ENCODE results near the gene TRIP12.
"Not testable (repeated sequence)": the region's sequence is repeated elsewhere in the genome, so short reads cannot be mapped to it uniquely, and the experiment has no call there.

The TRIP12 gene

DNA sequence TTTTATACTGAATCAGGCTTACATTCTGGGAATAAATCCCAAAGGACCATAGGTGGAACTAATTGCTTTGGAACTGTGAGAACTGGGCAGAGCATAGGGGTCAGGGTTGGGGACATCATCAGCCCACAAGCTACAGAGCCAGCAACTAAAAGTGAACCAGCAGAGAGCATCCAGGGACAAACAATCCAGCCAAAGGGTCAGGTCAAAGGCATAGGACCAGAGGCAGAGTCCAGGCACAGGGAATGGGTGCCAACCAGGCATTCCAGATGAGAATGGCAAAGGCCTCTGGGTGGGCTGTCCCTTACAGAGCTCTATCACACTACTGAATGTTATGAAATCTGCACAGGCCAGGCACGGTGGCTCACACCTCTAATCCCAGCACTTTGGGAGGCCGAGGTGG, 195.2 kb downstream of the TRIP12 start:
- Histone ChIP-seq H3K36me3 (ENCODE audit: control insufficient read depth, low read length) (no peaks in the 10 kb centered on the region), H3K4me1 (ENCODE audit: control insufficient read depth, low read length) (no peaks in the 10 kb centered on the region)

DNA sequence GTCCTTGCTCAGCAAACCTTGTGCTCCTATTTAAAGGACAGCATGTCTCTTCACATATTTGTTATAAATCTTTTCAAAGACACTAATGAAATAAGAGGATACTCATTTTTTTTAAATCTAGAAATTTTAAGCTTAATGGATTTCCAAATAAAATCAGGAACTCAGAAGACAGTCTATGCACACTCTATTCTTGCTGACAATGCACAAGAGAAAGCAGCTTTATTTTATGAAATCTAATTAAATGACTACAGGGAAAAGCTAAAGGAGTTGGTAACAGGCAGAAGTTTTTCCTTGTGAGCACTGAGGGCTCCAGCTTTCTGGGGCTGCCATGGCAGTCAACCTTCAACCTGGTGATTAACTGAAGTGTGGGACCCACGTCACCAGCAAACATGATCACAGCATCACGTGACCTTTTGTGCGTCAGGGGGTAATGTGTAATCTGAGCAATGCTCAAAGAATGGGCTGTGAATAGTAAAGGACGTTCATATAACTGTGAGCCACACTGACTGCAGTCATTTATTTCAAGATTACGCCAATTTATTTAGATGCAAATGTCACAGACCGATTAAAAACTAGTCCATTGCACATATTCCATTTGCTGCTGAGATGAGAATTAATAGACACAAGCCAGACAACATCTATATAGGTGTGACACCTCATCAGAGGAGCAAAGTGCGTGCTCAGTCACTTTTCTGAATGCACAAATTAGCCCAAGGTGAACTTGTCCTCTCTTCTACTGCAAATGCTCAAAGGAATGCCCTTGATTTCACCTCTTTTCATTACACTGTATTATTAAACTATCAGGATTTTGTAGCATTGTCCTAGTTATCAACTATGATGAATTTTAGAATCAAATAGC, 195.9 kb downstream of the TRIP12 start:
- Histone ChIP-seq H3K9me2 (replicated peaks; ENCODE audit: control insufficient read depth, low read length) (no peaks in the 10 kb centered on the region), H3F3A (ENCODE audit: control insufficient read depth, insufficient read depth) (no peaks in the 10 kb centered on the region), H3K79me2 (ENCODE audit: control insufficient read depth, low read length) (no peaks in the 10 kb centered on the region), H3K36me3 (ENCODE audit: control insufficient read depth, low read length) (no peaks in the 10 kb centered on the region), H3K4me1 (ENCODE audit: control insufficient read depth, low read length) (no peaks in the 10 kb centered on the region), H3K27ac (ENCODE audit: low read depth, low read length) (no peak overlapping the region), H3K4me2 (ENCODE audit: low read length) (no peak overlapping the region), H4K20me1 (ENCODE audit: control insufficient read depth, insufficient read depth, low read depth, low read length) (no peaks in the 10 kb centered on the region), H3K9me3 (ENCODE audit: control insufficient read depth, insufficient read depth, low read length) (no peaks in the 10 kb centered on the region), H3K27me3 (ENCODE audit: control insufficient read depth, low read length) (no peaks in the 10 kb centered on the region), H3K4me3 (ENCODE audit: low read length) (no peak overlapping the region)
- TF ChIP-seq, protein P1, sequence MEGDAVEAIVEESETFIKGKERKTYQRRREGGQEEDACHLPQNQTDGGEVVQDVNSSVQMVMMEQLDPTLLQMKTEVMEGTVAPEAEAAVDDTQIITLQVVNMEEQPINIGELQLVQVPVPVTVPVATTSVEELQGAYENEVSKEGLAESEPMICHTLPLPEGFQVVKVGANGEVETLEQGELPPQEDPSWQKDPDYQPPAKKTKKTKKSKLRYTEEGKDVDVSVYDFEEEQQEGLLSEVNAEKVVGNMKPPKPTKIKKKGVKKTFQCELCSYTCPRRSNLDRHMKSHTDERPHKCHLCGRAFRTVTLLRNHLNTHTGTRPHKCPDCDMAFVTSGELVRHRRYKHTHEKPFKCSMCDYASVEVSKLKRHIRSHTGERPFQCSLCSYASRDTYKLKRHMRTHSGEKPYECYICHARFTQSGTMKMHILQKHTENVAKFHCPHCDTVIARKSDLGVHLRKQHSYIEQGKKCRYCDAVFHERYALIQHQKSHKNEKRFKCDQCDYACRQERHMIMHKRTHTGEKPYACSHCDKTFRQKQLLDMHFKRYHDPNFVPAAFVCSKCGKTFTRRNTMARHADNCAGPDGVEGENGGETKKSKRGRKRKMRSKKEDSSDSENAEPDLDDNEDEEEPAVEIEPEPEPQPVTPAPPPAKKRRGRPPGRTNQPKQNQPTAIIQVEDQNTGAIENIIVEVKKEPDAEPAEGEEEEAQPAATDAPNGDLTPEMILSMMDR (IDR thresholded peaks at IDR 0.05; ENCODE audit: low read depth, low read length, poor library complexity, severe bottlenecking) = no peak
- TF ChIP-seq EZH2phosphoT487 (IDR thresholded peaks at IDR 0.05; ENCODE audit: borderline replicate concordance, low read length) = no peak

More for the DNA sequence above, 195.2 kb downstream of the TRIP12 start:
- no peak overlapping the region for H3K27ac ChIP-seq (ENCODE audit: low read depth, low read length)
- no peaks in the 10 kb centered on the region for H3K9me3 ChIP-seq (ENCODE audit: control insufficient read depth, insufficient read depth, low read length)
- no peaks in the 10 kb centered on the region for H3F3A ChIP-seq (ENCODE audit: control insufficient read depth, insufficient read depth)
- TF ChIP-seq, protein P1 (IDR thresholded peaks at IDR 0.05; ENCODE audit: low read depth, low read length, poor library complexity, severe bottlenecking) = no peak
- TF ChIP-seq EZH2phosphoT487 (IDR thresholded peaks at IDR 0.05; ENCODE audit: borderline replicate concordance, low read length) = no peak
- no peak overlapping the region for H3K4me3 ChIP-seq (ENCODE audit: low read length)
- no peaks in the 10 kb centered on the region for H4K20me1 ChIP-seq (ENCODE audit: control insufficient read depth, insufficient read depth, low read depth, low read length)
- no peaks in the 10 kb centered on the region for H3K79me2 ChIP-seq (ENCODE audit: control insufficient read depth, low read length)
- no peak overlapping the region for H3K4me2 ChIP-seq (ENCODE audit: low read length)
- no peaks in the 10 kb centered on the region for H3K27me3 ChIP-seq (ENCODE audit: control insufficient read depth, low read length)
- H3K9me2 ChIP-seq (replicated peaks; ENCODE audit: control insufficient read depth, low read length) = no peaks in the 10 kb centered on the region

DNA sequence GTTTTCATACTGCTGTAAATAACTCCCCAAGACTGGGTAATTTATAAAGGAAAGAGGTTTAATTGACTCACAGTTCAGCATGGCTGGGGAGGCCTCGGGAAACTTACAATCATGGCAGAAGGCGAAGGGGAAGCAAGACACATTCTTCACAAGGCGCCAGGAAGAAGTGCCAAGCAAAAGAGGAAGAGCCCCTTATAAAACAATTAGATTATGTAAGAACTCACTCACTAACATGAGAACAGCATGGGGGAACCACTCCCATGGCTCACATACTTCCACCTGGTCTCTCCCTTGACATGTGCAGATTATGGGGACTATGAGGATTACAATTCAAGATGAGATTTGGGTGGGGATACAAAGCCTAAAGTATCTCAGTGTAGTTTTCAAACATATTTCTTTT, 198.6 kb downstream of the TRIP12 start:
- not testable (repeated sequence) for H3K36me3 ChIP-seq (ENCODE audit: control insufficient read depth, low read length); H4K20me1 ChIP-seq (ENCODE audit: control insufficient read depth, insufficient read depth, low read depth, low read length); H3K27ac ChIP-seq (ENCODE audit: low read depth, low read length); H3K4me3 ChIP-seq (ENCODE audit: low read length); H3K9me3 ChIP-seq (ENCODE audit: control insufficient read depth, insufficient read depth, low read length); H3K79me2 ChIP-seq (ENCODE audit: control insufficient read depth, low read length); H3K9me2 ChIP-seq (replicated peaks; ENCODE audit: control insufficient read depth, low read length); H3F3A ChIP-seq (ENCODE audit: control insufficient read depth, insufficient read depth); H3K4me2 ChIP-seq (ENCODE audit: low read length); H3K4me1 ChIP-seq (ENCODE audit: control insufficient read depth, low read length)
- H3K27me3 ChIP-seq (ENCODE audit: control insufficient read depth, low read length) = peaks cover 11% of the 10 kb centered on the region

DNA sequence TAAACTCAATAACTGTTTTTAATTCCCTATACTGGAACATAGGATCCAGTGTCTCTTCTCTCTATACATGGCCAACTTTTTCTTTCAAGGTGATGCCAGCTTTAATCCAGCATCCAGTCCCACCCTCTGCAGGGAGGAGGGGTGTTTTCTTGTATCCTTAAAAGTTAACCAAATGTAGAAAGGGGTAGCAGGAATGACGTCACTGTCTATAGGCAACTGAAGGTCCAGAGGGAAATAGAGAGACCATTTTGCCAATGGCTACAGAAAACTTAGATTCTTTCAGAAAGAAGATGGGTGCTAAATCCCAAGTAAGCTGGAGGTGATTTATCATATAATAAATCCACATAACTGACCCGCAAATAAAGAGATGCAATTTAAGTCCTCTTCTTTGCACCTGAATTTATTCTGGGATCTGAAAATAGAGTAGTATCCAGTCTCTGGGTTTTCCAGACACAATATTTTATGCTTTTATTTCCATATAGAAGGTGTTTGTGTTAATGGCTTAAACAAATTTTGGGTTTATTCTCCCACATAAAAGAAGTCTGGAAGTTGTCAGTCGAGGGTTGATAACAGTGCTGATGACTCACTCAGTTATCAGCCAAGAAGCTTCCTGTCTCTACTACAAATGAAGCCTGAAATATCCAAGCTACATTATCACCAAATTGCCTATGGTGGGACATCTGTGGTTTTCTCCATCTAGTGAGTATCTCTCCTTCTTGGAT, 201.7 kb downstream of the TRIP12 start:
- H3K4me2 ChIP-seq (ENCODE audit: low read length) = no peak overlapping the region
- H3K36me3 ChIP-seq (ENCODE audit: control insufficient read depth, low read length) = no peaks in the 10 kb centered on the region
- H3K4me1 ChIP-seq (ENCODE audit: control insufficient read depth, low read length) = peaks cover 4% of the 10 kb centered on the region
- no peak for TF ChIP-seq EZH2phosphoT487 (IDR thresholded peaks at IDR 0.05; ENCODE audit: borderline replicate concordance, low read length)
- TF ChIP-seq, protein P1 (IDR thresholded peaks at IDR 0.05; ENCODE audit: low read depth, low read length, poor library complexity, severe bottlenecking) = no peak
- H3K27me3 ChIP-seq (ENCODE audit: control insufficient read depth, low read length) = peaks cover 33% of the 10 kb centered on the region
- H3K27ac ChIP-seq (ENCODE audit: low read depth, low read length) = no peak overlapping the region
- H3K9me2 ChIP-seq (replicated peaks; ENCODE audit: control insufficient read depth, low read length) = no peaks in the 10 kb centered on the region
- no peaks in the 10 kb centered on the region for H3K9me3 ChIP-seq (ENCODE audit: control insufficient read depth, insufficient read depth, low read length)
- H3K79me2 ChIP-seq (ENCODE audit: control insufficient read depth, low read length) = no peaks in the 10 kb centered on the region
- H4K20me1 ChIP-seq (ENCODE audit: control insufficient read depth, insufficient read depth, low read depth, low read length) = no peaks in the 10 kb centered on the region
- no peak overlapping the region for H3K4me3 ChIP-seq (ENCODE audit: low read length)
- H3F3A ChIP-seq (ENCODE audit: control insufficient read depth, insufficient read depth) = no peaks in the 10 kb centered on the region; the same call in 1 of the 2 replicates
